ENCODE measurements around the gene ARMC5.

GRCh38 chr16:31458073-31458843, 1.0 kb upstream of the ARMC5 start:
- TF ChIP-seq EZH2 (IDR thresholded peaks at IDR 0.05) (no peak), POLR2AphosphoS5 (IDR thresholded peaks at IDR 0.05; ENCODE audit: borderline replicate concordance, low read depth, low read length) (no peak), FOXP2 (optimal IDR thresholded peaks at IDR 0.05; ENCODE audit: control extremely low read depth, extremely low read length, insufficient read depth) (no peak)

All from SK-N-MC (cell line).